Measurements from ENCODE around the gene KDSR.

Gene KDSR

GRCh38 chr18:63320123-63320974, 46.7 kb downstream of the KDSR start:
- DNase-seq = peak; percentile 81

- DNase-seq = no peak
Measured at GRCh38 chr18:63319383-63320122, 47.5 kb downstream of the KDSR start, which contains the start of gene BCL2. Gene BCL2, minus strand, starts transcription at chr18:63319769.

DNA sequence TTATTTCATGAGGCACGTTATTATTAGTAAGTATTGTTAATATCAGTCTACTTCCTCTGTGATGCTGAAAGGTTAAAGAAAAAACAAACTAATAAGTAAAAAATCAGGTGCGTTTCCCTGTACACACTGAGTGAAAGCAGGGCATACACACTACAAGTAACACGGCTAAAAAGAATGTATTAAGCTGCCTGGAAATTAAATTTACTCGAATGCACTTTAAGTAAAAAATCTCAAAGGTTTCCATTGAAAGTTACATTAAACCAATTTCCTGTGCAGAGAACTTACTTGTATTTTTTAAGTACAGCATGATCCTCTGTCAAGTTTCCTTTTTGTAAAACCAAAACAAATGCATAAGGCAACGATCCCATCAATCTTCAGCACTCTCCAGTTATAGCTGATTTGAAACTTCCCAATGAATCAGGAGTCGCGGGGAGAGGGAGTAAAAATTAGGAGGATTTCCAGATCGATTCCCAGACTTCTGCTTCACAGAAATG, 48.1 kb downstream of the KDSR start:
- DNase-seq = no peak

GRCh38 chr18:63317982-63318888, 48.8 kb downstream of the KDSR start:
- DNase-seq = peak; percentile 76

GRCh38 chr18:63317556-63317946, 49.5 kb downstream of the KDSR start:
- no peak for DNase-seq

GRCh38 chr18:63316612-63317555, 50.1 kb downstream of the KDSR start:
- no peak for DNase-seq

GRCh38 chr18:63315876-63316275, 51.1 kb downstream of the KDSR start:
- no peak for DNase-seq

GRCh38 chr18:63315131-63315662, 51.8 kb downstream of the KDSR start:
- DNase-seq = no peak

DNA sequence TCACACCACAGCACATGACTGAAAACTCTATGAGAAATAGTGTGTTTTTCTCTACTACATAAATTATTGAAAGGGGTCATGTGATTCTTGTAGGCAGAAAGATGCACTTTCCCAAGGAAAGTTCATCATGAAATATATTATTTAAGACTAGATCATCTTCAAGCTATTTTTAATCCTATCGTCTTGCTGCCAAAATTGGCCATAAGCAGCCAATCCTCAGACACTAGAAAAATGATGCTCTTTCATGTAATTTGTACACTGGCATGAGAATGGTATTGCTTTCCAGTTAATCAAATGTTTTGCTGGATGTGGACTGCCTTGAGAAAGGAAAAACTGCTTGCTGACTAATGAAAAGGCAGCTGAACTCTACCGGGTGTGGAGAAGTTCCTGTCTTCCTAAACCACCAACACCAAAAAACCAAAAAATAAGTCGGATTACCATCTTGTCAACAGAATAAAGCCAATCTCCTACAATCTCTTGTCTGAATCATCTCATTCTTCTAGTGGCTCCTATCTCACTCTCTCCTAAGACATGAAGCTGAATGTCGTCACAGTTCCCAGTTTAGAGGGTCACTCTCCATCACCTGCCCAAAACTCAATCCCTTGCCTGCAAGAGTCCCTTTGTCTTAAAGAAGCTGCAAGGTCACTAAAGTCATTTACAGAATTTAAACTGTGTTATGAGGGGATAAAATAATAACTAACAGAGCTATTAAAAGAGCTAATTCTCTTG, 52.8 kb downstream of the KDSR start:
- DNase-seq = no peak

- DNase-seq = no peak
Measured at GRCh38 chr18:63313396-63313917, 53.5 kb downstream of the KDSR start.

DNA sequence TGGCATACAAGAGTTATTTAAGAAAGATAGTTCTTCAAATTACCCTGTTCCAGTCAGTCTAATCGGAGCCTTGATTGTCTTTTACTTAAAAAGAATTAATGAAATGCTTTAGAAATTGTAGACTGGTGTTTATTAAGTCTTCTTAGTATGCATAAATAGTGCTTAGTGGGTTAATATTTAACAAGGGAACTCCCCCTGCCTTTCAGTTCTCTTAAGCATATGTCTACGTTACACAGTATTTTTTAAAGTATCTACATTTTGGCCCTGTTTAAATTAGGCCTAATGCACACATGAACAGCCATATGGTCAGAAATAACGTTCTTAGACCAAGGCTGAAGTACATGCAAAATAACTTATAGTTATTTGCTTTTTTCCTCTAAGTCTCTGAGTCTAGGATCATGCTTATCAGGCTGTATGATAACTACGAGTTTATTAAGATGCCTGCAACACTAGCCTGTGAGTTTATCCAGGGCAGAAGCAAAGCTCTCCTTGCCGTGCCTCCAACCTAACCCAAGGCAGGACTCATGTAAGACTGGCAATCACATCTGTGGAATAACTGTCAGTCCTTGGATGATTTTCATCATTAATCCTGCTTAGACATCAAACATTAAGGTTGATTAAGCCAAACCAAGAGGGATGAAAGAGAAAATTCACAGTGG, 54.1 kb downstream of the KDSR start:
- no peak for DNase-seq

GRCh38 chr18:63312019-63312409, 55.0 kb downstream of the KDSR start:
- no peak for DNase-seq

GRCh38 chr18:63311118-63312018, 55.6 kb downstream of the KDSR start:
- DNase-seq = no peak

- DNase-seq = no peak
Measured at GRCh38 chr18:63309422-63309821, 57.6 kb downstream of the KDSR start.

DNA sequence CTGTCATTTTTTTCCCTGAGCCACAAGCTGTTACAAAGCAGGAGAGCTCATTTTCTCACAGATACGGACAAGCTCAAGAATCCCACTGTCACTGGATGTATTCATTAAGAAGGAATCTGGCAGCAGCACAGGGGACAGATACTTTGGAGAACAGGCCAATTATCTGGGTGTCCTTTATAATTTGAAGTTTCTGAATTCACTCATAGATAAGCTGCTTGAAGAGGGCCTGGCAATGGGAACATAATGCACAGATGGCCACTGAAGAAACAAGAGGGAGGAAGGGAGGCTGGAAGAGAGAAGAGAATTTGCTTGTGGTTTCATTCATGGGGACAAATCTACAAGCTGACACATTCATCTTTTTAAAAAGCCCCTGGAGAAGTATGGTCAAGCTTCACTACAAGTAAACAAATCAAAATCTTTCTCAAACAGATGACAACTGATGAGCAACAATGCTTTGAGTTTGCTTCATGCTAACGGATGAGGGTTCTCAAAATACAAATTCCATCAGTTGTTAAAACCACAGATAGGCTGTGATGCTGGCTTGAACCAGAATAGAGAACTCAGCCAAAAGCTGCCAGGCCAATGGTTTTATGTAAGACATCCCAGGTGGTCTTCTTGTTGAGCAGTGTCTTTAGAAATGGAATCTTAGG, 59.3 kb downstream of the KDSR start:
- DNase-seq = no peak

- no peak for DNase-seq
Measured at GRCh38 chr18:63306819-63307550, 60.0 kb downstream of the KDSR start.

DNA sequence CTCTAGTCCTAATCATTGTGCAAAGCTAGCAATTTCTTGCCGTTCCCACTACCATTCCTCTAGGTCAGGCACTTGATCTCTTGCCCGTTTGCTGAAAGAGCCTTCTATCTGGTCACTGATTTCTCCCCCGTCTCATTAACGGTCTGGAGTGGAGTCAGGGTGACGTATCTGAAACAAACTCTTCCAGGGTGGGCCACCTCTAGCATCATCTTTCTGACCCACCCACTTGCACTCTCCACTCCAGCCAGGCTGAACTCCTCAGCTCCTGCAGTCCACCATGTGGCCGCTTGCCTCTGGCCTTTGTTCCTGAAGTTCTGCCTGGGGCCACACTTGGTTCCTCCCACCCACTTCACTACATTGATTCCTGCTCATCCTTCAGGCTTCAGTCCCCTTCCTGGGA, 60.8 kb downstream of the KDSR start:
- no peak for DNase-seq

- DNase-seq = no peak
Measured at GRCh38 chr18:63303547-63303946, 63.5 kb downstream of the KDSR start.

Measured in activated effector memory CD4-positive, alpha-beta T cell treated with Interleukin-2 at 50 U/mL for 16 hours (primary cell).